Limb (tissue), 2 donors: ENCODE measurements around the gene AURKAIP1.
"Not testable (repeated sequence)": the region's sequence is repeated elsewhere in the genome, so short reads cannot be mapped to it uniquely, and the experiment has no call there.

ENCODE experiments used
- DNase-seq, 2 donors: peaks; one replicate each; pipeline ENCODE4 v3.0.0-alpha.2; 2016; ENCODE audit errors: extremely low spot score in 2 of 2

Gene AURKAIP1

DNA sequence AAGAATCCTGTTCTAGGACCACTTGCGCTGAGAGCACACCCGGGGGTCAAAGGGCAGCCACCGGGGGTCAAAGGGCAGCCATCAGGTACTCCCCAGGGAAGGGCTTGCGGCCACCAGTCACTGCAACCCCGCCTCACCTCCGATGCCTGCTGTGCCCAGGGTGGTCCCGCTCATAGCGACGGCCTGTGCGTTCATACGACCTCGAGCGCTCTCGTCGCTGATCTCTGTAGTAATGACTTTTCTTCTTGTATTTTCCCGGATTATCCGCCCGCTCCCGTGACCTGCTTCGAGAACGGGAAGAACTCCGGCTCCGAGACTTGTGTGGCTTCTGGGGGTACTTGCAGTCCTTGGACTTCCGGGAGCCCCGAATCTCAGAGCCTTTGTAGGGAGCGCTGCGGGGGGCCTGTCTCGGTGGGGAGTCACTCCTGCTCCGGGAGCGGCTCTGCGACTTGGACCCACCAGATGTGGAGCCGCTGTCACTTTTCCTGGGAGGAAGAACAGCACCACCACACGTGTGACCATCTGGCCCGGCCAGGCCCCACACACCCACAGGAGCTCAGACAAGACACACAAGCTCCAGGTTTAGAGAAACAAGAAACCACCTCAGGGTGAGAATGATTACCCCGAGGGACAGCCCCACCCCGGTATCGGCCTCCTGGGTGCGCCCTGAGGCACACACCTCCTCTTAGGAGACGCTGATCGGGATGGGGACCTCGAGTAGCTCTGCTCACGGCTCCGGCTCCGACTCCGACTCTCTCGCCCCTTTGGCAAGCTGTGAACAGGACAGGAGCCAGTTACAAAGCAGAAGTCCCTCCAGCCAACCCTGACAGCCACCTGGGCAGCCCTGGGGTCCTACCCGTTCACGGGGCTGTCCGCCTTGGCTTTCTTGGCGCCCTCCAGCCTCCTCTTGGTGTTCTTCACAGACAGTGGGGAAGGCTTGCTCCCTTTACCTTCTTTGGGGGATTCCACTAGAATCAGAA is 12.4 kb upstream of the AURKAIP1 start:
- no peak for DNase-seq

DNA sequence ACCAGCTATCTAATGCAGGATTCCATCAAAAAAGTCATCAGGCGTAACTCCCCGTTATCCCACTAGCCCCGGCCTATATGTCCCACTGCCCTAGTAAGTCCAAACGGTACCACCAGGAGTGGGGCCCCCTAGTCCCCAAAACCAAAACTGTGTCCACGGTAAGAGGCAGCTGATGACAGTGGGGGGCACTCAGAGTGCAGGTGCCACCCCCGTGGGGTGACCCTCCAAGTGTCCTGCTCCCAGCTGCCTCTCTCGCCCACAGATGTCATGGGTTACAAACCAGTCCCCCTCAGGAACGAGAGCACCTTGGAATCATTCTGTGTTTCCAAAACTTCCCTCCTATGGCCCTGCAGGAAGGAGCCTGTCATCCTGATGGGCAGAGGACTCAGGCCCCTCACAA is 10.9 kb upstream of the AURKAIP1 start:
- no peak for DNase-seq

- not testable (repeated sequence) for DNase-seq
Observed at GRCh38 chr1:1385339-1385738, 10.3 kb upstream of the AURKAIP1 start.

- no peak for DNase-seq
Observed at GRCh38 chr1:1381294-1381693, 6.3 kb upstream of the AURKAIP1 start.

DNA sequence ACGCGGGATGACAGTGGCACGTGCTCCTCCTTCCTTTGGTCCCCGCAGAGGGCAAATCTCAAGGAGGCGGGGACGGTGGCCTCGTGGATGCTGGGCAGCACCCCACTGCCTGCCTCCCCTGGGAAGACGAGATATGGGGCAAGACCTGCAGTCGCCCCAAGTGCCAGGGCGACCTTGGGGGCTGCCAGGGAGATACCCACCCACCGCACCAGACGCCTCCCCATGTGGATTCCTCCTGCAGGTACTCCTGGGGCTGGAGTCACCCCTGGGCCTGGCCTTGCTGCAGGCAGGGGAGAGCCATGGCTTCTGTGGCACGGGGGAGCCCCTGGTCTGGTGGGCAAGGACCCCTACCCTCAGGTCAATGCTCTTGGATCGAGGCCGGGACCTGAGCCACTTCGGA is 5.9 kb upstream of the AURKAIP1 start:
- no peak for DNase-seq

- DNase-seq, result no peak
Observed at GRCh38 chr1:1377540-1378205, 2.7 kb upstream of the AURKAIP1 start.

- no peak for DNase-seq
Observed at GRCh38 chr1:1376551-1377226, 1.7 kb upstream of the AURKAIP1 start.

GRCh38 chr1:1374589-1374928 is 448 bp downstream of the AURKAIP1 start:
- no peak for DNase-seq

DNA sequence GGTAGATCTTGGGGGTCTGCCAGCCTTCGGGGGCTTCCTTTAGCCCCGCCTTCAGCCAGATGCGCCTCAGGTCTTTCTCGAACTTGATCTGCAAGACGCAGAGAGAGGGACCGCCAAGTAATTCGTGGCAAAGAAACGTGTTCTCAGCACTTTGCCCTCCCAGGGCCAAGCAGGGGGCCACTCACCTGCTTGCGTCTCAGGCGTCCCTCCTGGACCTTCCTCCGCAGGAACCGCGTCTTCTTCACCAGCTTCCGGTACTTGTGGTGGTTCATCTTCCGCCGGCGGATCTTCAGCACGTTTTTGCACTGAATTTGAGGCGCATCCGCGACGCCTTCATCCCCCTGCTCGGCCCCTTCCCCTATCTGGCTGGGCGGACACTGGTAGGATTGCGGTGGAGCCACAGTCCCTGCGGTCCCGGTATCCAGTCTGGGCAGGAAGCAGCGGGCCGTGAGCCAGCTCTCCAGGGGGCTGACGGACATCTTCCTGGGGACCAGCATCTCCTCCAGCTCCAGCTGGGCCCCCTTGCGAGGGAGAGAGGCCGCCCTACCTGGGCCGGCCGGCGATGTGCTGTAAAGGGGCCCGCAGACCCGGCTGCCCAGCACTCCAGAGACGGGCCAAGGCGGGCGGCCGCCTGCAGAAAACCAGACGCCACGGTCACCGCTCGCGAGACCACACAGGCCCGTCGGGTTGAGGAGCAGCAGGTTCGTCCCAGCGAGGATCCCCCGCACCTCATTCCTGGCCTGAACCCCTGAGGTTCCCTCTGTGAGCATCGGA is 1.0 kb downstream of the AURKAIP1 start:
- no peak for DNase-seq

GRCh38 chr1:1373051-1373814 is 1.8 kb downstream of the AURKAIP1 start:
- DNase-seq, result no peak

DNA sequence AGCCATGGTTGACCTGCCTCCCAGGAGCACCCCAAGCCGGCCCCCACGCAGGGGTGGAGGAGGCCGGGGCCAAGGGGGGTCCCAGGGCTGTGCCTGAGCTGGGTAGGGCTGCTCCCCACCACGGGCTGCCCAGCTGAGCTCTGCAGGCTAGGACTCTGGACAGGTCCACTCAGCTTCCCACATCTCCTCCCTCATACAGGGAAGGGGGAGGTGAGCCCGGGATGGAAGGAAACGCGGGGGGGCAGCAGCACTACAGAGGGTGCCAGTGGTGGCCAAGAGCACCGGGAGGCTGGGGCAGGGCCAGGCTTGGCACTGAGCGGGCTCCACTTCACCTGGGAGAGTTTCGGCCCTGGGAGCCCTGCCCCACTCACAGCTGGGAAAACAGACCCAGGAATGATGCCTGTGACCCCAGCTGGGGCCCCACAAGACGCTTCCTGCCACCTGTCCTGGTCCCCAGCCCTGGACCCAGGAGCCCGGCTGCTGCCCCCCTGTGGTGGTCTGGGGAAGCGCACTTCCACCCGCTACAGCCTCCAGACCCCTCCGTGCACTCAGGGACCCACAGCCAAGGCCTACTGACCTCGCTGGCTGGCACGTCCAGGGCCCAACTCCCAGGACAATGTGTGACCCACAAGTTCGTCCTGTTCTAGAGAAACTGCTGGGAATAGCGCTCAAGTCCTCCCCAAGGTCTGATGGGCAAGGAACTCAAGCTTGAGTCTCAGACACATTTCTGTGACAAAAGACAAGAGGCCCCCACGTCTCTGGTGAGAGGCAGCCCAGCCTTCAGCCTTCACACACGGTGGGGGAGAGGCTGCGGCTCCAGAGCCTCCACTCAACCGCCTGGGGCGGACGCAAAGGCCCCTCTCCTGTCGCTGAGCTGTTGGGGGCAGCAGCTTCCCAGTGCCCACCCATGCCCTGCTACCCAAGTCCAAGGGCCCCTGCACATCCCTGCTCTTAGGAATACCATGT is 3.0 kb downstream of the AURKAIP1 start:
- DNase-seq, result peak in 1 of 2 donors; percentile 86

DNA sequence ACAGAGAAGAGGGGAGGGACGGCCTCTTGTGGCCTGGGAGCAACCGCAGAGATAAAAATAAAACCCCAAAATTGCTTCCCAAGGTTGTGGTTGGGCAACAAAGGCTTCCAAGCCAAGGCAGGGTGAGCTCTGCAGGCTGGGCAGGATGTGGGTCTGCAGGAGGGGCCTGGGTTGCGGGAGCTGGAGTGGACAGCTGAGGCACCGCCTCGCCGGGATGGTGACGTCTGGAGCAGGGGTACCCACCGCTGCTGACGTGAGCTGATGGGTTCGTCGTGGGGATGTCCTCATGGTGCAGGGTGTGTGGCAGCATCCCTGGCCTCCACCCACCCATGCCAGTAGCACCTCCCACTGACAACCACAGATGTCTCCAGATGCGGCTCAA is 3.7 kb downstream of the AURKAIP1 start:
- DNase-seq, result no peak

DNA sequence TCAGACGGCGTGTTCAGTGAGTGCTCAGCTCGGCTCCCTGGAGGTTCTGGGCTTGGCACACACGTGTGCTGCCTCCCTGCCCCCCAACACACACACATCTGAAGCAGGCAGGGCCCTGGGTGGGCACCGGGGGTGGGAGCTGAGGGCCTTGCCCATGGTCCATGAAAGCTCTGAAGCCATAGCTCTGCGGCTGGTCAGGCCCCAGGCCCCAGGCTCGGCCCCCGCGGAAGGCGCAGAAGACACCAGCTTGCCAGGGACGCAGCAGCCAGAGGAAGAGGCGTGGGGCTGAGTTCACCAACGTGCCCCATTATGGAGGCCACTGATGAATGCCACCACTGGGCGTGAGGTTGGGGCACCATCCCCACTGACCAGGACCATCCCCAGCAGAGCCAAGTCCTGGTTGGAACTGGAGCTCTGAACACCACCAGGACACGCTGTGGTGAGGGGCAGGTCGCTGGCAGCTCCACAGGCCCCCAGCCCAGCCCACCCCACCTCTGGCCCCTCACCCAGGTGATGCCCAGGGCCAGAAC is 4.2 kb downstream of the AURKAIP1 start:
- DNase-seq, result no peak

- DNase-seq, result not testable (repeated sequence)
Observed at GRCh38 chr1:1370094-1370493, 4.9 kb downstream of the AURKAIP1 start.

- no peak for DNase-seq
Observed at GRCh38 chr1:1367315-1367714, 7.7 kb downstream of the AURKAIP1 start.

- no peak for DNase-seq
Observed at GRCh38 chr1:1366699-1367066, 8.3 kb downstream of the AURKAIP1 start.

DNA sequence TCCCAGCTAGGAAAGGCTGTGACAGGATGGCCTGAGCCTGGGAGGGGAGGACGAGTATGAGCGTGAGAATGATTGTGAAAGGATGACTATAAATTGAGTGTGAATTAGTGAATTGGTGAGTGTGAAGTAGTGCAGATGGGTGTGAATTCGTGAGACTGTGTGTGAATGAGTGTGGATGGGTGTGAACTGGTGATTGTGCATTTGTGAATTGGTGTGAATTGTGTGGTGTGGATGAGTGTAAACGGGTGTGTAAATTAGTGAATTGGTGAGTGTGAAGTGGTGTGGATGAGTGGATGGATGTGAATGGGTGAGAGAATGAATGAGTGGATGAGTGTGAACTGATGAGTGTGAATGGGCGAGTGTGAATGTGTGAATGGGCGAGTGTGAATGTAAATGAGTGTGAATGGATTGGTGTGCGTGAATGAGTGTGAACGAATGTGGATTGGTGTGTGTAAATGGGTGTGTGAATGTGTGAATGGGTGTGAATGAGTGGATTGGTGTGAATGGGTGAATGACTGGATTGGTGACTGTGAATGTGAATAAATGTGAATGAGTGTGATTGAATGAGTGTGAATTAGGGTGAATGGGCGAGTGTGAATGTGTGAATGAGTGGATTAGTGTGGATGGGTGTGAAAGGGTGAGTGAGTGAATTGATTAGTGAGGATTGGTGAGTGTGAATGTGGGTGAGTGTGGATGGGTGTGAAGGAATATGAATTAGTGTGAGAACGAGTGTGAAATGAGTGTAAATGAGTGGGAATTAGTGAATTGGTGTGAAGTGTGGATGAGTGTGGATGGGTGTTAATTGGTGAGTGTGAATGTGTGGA is 8.9 kb downstream of the AURKAIP1 start:
- DNase-seq, result no peak

DNA sequence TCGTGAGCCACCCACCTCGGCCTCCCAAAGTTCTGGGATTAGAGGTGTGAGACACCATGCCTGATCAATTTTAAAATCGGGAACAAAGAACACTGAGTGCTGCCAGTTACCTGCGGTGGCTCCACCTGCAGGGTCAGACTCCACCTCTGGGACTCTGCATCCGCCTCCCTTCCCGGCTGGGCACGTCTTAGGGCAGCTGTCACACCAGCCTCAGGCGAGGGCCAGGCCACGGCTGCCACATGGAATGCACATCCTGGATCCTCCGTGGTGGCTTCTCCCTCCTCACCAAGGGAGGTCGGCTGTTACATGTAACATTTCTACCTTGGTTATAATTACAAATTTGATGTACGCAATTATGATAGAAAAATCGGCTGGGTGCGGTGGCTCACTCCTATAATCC is 10.7 kb downstream of the AURKAIP1 start:
- no peak for DNase-seq
